Measurements from ENCODE around the gene CSTF3. TPM values are rescaled to one million over a fixed set of nuclear protein-coding genes. Genes with fewer than 3 reads are reported as not detected.

The CSTF3 gene
- total RNA-seq, 2 donors from 2014 or later: 20.6 to 28.4 TPM

- Mint-ChIP-seq H3K4me3 (no peak overlapping the region), H3K27me3 (no peaks in the 10 kb centered on the region), H3K36me3 (ENCODE audit: low read depth) (peaks cover 81% of the 10 kb centered on the region), H3K9me3 (no peaks in the 10 kb centered on the region), H3K4me1 (no peaks in the 10 kb centered on the region), H3K27ac (peak overlapping the region; percentile 20)
- ATAC-seq (replicated peaks): no peak
Measured at GRCh38 chr11:33086017-33086416, 75.3 kb downstream of the CSTF3 start.

DNA sequence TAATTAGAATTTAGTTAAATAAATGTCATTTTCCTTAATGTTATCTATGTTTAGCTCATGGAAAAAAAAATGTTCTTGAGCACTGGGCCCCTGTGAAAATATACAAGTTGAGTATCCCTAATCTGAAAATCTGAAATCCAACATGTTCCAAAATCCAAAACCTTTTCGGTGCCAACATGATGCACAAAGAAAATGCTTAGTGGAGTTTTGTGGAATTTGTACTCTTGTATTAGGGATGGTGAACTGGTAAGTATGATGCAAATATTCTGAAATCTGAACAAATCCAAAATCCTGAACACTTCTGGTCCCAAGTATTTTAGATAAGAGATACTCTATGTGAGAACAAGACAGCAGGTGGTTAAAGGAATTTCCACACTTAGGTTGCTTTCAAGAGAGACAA, 77.4 kb downstream of the CSTF3 start:
- H3K27me3 Mint-ChIP-seq: no peaks in the 10 kb centered on the region
- ATAC-seq (replicated peaks): no peak
- no peak overlapping the region for H3K4me3 Mint-ChIP-seq
- H3K27ac Mint-ChIP-seq: peak overlapping the region; percentile 48
- H3K9me3 Mint-ChIP-seq: no peaks in the 10 kb centered on the region
- H3K4me1 Mint-ChIP-seq: no peaks in the 10 kb centered on the region
- peaks cover 73% of the 10 kb centered on the region for H3K36me3 Mint-ChIP-seq (ENCODE audit: low read depth)

- ATAC-seq (replicated peaks): no peak
- Mint-ChIP-seq H3K36me3 (ENCODE audit: low read depth) (peaks cover 89% of the 10 kb centered on the region), H3K4me1 (no peaks in the 10 kb centered on the region), H3K9me3 (no peaks in the 10 kb centered on the region), H3K27ac (peak overlapping the region; percentile 20), H3K27me3 (no peaks in the 10 kb centered on the region), H3K4me3 (no peak overlapping the region)
Measured at GRCh38 chr11:33072465-33072864, 88.8 kb downstream of the CSTF3 start.

DNA sequence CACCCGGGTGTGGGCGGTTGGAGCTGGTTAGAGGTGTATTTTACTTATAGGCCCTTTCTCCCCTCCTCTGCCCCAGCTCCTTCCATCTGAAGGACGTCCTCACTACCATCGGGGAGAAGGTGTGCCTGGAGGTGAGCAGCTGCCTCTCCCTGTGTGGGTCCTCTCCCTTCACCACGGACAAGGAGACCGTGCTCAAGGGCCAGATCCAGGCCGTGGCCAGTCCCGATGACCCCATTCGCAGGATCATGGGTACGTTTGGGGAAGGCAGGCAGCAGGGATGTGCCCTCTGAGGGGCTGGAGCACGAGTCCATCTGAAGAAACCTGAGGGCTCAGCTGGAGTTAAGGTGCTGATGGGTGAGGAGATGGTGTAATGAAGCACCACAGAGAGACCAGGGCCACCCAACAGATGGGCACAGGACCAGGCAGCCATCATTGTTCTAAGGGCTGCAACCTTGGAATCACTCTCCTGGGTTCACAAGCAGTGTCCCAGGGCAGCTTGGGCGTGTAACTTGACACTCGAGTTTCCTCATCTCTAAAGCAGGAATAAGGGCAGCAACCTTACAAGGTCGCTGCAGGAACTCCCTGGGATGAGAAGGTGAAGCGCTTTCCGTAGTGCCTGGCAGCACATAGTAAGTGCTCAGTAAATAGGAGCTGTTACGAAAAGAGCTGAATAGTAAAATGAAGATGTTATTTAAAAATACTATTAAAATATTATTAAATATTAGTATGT, 92.5 kb downstream of the CSTF3 start:
- no peak for ATAC-seq (replicated peaks)
- Mint-ChIP-seq H3K27me3 (no peaks in the 10 kb centered on the region), H3K36me3 (ENCODE audit: low read depth) (peaks cover 87% of the 10 kb centered on the region), H3K4me1 (peaks cover 7% of the 10 kb centered on the region), H3K27ac (no peak overlapping the region), H3K4me3 (no peak overlapping the region), H3K9me3 (no peaks in the 10 kb centered on the region)

- Mint-ChIP-seq H3K27me3 (no peaks in the 10 kb centered on the region), H3K36me3 (ENCODE audit: low read depth) (peaks cover 87% of the 10 kb centered on the region), H3K4me1 (peaks cover 16% of the 10 kb centered on the region), H3K9me3 (no peaks in the 10 kb centered on the region), H3K4me3 (no peak overlapping the region), H3K27ac (no peak overlapping the region)
- ATAC-seq (replicated peaks): no peak
Measured at GRCh38 chr11:33067294-33067693, 94.0 kb downstream of the CSTF3 start.

- no peak overlapping the region for H3K27ac Mint-ChIP-seq
- peaks cover 87% of the 10 kb centered on the region for H3K36me3 Mint-ChIP-seq (ENCODE audit: low read depth)
- peaks cover 16% of the 10 kb centered on the region for H3K4me1 Mint-ChIP-seq
- peak; percentile 53 for ATAC-seq (replicated peaks)
- H3K9me3 Mint-ChIP-seq: no peaks in the 10 kb centered on the region
- H3K27me3 Mint-ChIP-seq: no peaks in the 10 kb centered on the region
- H3K4me3 Mint-ChIP-seq: no peak overlapping the region
Measured at GRCh38 chr11:33065445-33066178, 95.7 kb downstream of the CSTF3 start.

- Mint-ChIP-seq H3K9me3 (no peaks in the 10 kb centered on the region), H3K36me3 (ENCODE audit: low read depth) (peaks cover 87% of the 10 kb centered on the region), H3K4me3 (peak overlapping the region; percentile 56), H3K27me3 (no peaks in the 10 kb centered on the region), H3K27ac (peak overlapping the region; percentile 55), H3K4me1 (peaks cover 16% of the 10 kb centered on the region)
- no peak for ATAC-seq (replicated peaks)
Measured at GRCh38 chr11:33064866-33065265, 96.4 kb downstream of the CSTF3 start.

GRCh38 chr11:33064033-33064825, 97.1 kb downstream of the CSTF3 start:
- H3K27me3 Mint-ChIP-seq: no peaks in the 10 kb centered on the region
- H3K36me3 Mint-ChIP-seq (ENCODE audit: low read depth): peaks cover 88% of the 10 kb centered on the region
- peaks cover 16% of the 10 kb centered on the region for H3K4me1 Mint-ChIP-seq
- H3K9me3 Mint-ChIP-seq: no peaks in the 10 kb centered on the region
- no peak for ATAC-seq (replicated peaks)
- peak overlapping the region; percentile 55 for H3K27ac Mint-ChIP-seq
- peak overlapping the region; percentile 56 for H3K4me3 Mint-ChIP-seq

DNA sequence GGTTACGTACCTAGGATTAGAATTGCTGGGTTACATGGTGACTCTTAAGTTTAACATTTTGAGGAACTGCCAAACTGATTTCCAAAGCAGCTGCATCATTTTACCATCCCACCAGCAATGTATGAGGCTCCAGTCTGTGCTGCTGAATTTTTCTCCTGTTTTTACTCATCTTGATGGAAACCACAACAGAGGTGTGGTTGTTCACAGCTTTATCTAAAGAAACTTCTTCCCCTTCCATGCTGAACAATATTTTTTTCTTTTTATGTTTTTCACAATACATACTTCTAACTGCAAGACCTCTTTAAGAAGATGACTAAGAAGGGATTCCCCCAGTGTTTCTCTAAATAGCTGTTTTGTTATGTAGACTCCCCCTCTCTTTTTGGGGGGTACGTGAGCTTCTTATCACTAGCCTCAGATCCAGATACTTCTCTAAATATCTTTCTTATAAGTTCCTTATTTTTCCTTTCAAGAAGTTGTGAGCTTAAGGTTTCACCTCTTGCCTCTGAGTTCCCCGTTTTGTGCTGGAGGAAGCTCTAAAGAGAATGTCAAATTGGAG, 97.9 kb downstream of the CSTF3 start:
- Mint-ChIP-seq H3K9me3 (no peaks in the 10 kb centered on the region), H3K27ac (peak overlapping the region; percentile 55), H3K36me3 (ENCODE audit: low read depth) (peaks cover 90% of the 10 kb centered on the region), H3K4me3 (peak overlapping the region; percentile 55), H3K27me3 (no peaks in the 10 kb centered on the region), H3K4me1 (peaks cover 16% of the 10 kb centered on the region)
- ATAC-seq (replicated peaks): peak; percentile 77

DNA sequence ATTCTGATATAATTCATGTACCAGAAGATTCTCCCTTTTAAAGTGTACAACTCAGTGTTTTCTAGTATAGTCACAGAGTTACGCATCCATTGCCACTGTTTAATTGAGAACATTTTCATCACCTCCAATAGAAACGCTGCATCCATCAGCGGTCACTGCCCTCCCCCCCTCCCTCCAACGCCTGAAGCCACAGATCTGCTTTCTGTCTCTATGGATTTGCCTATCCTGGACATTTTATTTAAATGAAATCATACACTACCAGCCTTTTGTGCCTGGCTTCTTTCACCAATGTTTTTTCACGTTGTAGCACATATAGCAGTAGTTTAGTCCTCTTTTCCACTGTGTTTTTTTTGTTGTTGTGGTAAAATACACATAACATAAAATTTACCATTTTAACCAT, 99.1 kb downstream of the CSTF3 start:
- no peaks in the 10 kb centered on the region for H3K27me3 Mint-ChIP-seq
- ATAC-seq (replicated peaks): no peak
- H3K9me3 Mint-ChIP-seq: no peaks in the 10 kb centered on the region
- no peak overlapping the region for H3K4me3 Mint-ChIP-seq
- H3K4me1 Mint-ChIP-seq: peaks cover 16% of the 10 kb centered on the region
- peaks cover 94% of the 10 kb centered on the region for H3K36me3 Mint-ChIP-seq (ENCODE audit: low read depth)
- no peak overlapping the region for H3K27ac Mint-ChIP-seq

DNA sequence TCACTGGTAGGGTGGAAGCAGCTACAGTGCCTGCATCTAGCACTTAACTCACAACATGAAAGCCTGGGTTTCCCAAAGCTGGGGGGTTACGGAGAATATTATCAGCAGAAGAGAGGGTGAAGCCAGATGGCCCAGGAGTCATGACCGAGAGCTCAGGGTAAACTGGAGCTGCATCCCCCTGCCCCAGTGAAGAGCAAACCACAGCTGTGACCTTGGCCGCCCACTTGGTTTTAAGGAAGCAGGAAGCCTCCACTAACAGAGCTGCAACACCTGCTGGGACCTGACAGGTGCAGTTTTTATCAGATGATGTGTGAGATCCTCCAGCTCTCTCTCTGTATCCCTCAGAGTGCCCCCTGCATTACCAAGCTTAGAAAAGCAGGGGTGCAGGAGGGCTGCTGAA, 101.0 kb downstream of the CSTF3 start:
- no peak for ATAC-seq (replicated peaks)
- Mint-ChIP-seq H3K9me3 (no peaks in the 10 kb centered on the region), H3K27ac (peak overlapping the region; percentile 68), H3K4me1 (peaks cover 16% of the 10 kb centered on the region), H3K27me3 (no peaks in the 10 kb centered on the region), H3K36me3 (ENCODE audit: low read depth) (peaks cover 86% of the 10 kb centered on the region), H3K4me3 (no peak overlapping the region)

GRCh38 chr11:33059331-33060007, 101.8 kb downstream of the CSTF3 start:
- H3K9me3 Mint-ChIP-seq: no peaks in the 10 kb centered on the region
- no peak for ATAC-seq (replicated peaks)
- no peak overlapping the region for H3K4me3 Mint-ChIP-seq
- H3K27me3 Mint-ChIP-seq: no peaks in the 10 kb centered on the region
- peak overlapping the region; percentile 68 for H3K27ac Mint-ChIP-seq
- peaks cover 12% of the 10 kb centered on the region for H3K4me1 Mint-ChIP-seq
- peaks cover 89% of the 10 kb centered on the region for H3K36me3 Mint-ChIP-seq (ENCODE audit: low read depth)

DNA sequence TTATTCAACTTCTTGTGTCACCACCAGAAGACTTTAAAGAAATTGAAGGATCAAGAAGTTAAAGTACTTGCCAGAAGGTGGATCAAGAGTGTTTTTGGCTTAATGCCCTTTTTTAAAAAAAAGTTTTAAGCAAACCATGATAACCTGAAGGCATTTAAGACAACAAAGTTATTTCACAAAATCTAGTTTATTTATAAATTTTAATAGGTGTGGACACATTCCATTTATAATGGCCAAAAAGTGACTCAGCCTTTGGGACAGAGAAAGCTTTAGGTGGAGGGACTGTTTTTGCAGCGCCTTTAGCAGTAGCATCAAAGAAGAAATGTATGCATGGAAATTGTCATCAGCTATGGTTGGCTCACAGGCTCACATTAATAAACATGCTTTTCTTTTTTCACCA, 104.0 kb downstream of the CSTF3 start:
- no peaks in the 10 kb centered on the region for H3K9me3 Mint-ChIP-seq
- no peak overlapping the region for H3K4me3 Mint-ChIP-seq
- H3K27ac Mint-ChIP-seq: no peak overlapping the region
- H3K27me3 Mint-ChIP-seq: no peaks in the 10 kb centered on the region
- peaks cover 88% of the 10 kb centered on the region for H3K36me3 Mint-ChIP-seq (ENCODE audit: low read depth)
- H3K4me1 Mint-ChIP-seq: no peaks in the 10 kb centered on the region
- no peak for ATAC-seq (replicated peaks)

DNA sequence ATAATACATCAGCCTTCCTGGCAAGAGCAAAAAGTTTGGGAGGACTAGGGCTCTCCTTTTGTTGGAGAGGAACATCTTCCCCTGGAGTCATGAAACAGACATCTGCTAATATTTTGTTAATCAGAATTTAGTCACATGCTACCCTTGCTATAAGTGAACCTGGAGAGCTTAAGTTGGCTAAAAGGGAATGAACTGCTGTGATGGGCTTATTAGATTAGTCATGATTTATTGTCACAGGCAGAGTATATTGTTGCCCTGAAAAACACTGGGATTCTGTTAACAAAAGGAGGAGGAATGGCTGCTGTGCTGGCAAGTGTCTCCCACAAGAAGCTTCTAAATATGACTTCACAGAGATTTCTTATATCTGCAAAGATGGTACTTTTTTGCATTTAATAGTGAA, 105.9 kb downstream of the CSTF3 start:
- no peak for ATAC-seq (replicated peaks)
- no peaks in the 10 kb centered on the region for H3K4me1 Mint-ChIP-seq
- no peaks in the 10 kb centered on the region for H3K9me3 Mint-ChIP-seq

More for the DNA sequence above, 105.9 kb downstream of the CSTF3 start:
- no peak overlapping the region for H3K4me3 Mint-ChIP-seq
- H3K27me3 Mint-ChIP-seq: no peaks in the 10 kb centered on the region
- H3K27ac Mint-ChIP-seq: no peak overlapping the region
- H3K36me3 Mint-ChIP-seq (ENCODE audit: low read depth): peaks cover 76% of the 10 kb centered on the region
